Occipital lobe (tissue), 2 donors: ENCODE data around the gene PDE4DIP. TPM values are rescaled to one million over a fixed set of nuclear protein-coding genes. Genes with fewer than 3 reads are reported as not detected.
"Not testable (repeated sequence)": the region's sequence is repeated elsewhere in the genome, so short reads cannot be mapped to it uniquely, and the experiment has no call there.

Experiments
- DNase-seq: peaks from one replicate; lab custom pipeline; 2025; lab: John Stamatoyannopoulos, UW
- total RNA-seq: library from RNA; depleted of rRNA; stranded (reverse); fragments of >200 nt; gene quantifications from one replicate; pipeline ENCODE4 v1.2.3, GENCODE V29; 2014

PDE4DIP gene
- 353 TPM for total RNA-seq

DNA sequence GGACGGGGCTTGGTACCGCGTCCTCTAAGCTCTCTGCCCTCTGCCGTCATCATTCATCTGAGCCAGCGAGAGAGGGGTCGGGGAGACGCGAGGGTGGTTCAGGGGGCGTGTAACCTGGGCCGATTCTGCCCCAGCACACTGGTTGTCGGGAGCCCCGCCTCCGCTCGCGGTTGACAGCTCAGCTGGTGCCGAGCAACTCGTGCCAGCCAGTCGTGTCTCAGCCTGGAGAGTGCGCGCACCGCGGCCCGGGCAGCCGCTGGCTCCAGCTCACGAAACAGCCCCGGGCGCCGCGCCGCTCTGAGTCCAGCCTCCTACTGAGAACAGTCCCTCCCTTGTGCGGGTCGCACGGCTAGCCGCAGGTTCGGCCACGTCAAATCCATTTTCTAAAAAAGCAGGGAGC lies at the start of gene PDE4DIP:
PDE4DIP (plus strand) TSS at position 209 of the 400 bp plus-strand sequence. CDS start 347 bp downstream, outside the sequence.
- not testable (repeated sequence) for DNase-seq

DNA sequence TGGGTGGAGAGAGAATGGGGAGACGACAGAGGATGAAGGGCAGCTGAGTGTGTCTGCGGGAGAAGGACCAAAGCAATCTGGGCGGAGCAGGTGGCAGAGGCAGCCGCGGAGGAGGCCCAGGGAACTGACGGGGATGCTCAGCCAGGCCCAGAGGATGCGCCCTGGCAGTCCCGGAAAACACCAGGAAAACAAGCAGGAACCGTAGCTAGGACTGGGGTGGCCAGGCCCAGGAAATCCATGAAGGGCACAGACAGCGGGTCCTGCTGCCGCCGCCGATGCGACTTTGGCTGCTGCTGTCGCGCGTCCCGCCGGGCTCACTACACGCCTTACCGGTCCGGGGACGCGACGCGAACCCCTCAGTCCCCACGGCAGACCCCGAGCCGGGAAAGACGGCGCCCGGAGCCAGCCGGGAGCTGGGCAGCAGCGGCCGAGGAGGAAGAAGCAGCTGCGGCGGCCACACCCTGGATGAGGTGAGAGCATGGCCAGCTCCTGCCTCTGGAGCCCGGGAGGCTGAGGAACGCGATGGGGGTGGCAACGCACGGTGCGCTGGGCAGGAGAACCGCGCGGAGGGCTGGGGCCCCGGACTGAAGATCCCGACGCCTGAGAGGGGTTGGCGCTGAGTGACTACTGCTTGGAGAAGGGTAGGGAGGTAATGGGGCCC lies 35.8 kb upstream of the PDE4DIP start:
- not testable (repeated sequence) for DNase-seq

DNA sequence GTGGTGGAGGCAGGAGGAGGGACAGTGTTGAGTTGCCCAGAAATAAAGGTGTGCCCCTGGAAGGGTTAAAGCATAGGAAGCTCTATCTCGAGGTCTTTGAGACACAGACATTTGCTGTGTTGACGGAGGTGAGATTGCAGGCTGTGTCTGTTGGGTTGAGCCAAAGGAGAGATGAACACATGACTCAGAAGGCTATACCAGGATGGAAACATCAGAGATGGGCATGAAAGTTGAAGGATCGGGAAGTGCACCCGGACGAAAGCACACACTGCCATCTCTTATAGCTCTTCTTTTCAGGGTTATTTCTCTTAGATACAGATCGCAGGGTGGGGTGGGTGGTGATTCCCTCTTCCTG lies 35.3 kb upstream of the PDE4DIP start:
- DNase-seq, result not testable (repeated sequence)

DNA sequence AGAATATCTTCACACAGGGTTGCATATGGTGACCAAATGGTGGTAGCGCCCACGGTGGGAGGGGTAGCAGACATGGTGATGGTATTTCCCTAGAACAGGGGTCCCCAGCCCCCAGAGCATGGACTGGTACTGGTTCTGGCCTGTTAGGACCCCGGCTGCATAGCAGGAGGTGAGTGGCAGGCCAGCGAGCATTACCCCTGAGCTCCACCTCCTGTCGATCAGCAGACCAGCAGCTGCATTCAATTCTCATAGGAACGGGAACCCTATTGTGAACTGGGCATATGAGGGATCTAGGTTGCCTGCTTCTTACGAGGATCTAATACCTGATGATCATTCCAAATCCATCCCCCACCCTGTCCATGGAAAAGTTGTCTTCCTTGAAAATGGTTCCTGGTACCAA lies 22.0 kb upstream of the PDE4DIP start:
- not testable (repeated sequence) for DNase-seq

DNA sequence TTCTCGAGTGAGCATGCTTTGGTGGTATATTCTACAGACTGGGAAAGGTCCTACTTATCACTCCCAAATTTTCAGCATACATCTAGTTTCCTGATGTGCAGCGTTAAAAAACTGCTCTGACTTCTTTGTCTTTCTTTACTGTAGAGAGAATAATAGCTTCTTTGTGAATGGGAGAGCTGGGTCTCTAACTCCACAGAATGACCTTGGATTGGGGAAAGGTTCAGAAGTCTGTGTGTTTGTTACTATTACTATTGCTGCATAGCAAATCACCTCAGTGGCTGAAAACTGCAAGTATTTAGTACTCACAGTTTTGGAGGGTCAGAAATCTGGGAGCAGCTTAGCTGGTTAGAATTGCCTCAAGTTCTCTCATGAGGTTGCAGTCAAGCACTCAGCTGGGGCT lies 20.4 kb upstream of the PDE4DIP start:
- DNase-seq, result not testable (repeated sequence)

DNA sequence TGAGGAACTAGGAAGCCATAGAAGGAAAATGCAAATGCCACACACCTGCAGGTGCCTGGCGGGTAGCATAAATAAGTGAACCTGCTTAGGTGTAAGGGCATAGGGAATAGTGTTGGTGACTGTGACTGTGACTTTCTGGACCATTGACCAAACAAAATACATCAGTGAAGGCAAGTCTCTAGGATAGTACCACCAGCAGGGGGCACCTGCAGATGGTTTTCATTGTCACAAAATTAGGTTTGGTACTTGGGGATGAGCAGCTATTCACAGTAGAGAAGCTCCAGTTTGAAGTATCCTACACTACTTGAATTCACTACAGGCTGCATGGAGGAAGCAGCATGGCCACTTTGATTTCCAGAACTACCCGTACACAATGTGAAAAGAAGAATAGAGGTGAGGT lies 19.2 kb upstream of the PDE4DIP start:
- DNase-seq, result not testable (repeated sequence)

DNA sequence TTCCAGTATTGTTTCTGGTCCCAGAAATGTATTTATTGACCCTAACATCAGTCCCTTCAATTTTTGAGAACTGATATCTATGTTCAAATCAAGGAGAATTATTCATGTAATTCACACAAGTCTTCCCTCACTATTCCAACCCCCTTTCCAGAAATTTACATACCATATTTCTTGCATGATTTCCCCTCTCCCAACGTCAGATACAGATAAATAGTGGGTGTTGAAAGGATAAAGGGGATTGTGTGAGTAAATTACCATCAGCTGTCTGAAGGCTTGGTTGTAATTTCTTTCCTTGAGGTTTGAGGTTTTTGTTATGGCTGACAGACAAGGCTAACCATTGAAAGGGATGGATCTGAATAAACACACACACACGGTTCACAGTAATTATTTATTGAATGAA lies 15.7 kb upstream of the PDE4DIP start:
- DNase-seq, result not testable (repeated sequence)

DNA sequence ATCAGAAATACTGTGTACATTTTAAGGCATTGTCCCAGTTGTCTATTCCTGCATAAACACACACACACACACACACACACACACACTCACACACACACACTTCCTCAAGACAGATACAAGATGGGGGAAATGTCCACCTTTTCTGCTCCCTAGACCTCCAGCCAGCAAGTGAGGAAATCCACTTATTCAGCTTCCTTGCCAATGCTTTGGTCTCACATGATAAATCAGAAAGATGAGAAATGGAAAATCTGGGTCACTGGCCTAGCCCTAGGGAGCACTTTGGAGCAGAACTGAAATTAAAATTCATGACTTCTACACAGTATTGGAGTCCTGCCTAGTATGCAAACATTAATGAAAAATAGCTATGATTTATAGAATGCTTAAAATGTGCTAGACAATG lies 15.3 kb upstream of the PDE4DIP start:
- not testable (repeated sequence) for DNase-seq

DNA sequence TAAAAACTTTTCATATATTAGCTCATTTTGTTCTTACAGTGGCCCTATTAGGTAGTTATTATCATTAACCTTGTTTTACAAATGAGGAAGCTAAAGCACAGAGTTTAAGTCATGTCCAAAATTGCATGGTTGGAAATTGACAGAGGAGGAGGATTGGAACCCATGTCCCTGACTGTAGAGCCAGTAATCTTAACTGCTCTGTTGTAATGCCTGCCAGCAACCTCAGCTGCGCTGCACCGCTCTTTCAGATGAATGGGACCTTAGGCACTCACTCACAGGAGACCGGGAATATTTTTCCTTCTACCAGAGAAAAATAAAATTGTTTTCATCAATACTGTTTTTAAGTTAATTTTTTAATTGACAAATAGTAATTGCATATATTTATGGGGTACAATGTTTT lies 14.9 kb upstream of the PDE4DIP start:
- not testable (repeated sequence) for DNase-seq

DNA sequence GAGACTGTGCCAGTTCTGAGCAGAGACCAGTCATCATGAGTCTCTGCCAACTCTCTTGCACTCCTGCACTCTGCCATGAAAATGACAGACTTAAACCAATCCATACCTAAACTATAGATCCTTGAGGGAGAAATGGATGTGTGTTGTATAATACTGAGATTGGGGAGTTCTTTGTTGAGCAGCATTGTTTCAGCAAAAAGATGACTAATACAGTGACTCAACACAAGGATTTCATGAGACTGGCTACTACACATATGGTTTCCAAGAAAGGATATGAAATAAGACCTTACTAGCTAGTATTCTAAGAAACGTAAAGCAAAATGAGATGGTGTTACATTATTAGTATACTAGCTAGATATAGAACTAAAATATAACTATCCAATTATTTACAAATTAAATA lies 3.0 kb upstream of the PDE4DIP start:
- not testable (repeated sequence) for DNase-seq

DNA sequence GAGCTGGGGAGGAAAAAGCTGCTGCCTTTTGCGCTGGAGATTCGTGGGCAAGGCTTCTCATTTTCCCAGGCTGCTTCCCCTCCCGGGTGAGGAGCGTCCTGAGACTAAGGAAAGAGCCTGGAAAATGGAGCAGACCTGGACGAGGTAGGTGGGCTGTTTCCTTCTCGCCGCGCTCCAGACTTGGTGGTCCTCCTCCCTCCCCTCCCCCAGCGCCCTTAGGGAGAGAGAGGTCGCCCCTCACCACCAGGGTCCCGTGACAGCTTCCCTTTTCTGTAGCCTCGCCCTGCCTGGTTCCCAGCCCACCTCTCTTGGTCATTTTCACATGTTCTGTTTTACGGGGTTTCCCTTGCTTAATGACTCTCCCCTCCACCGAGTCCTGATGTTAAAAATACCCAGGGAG lies 423 bp downstream of the PDE4DIP start:
- DNase-seq, result not testable (repeated sequence)

DNA sequence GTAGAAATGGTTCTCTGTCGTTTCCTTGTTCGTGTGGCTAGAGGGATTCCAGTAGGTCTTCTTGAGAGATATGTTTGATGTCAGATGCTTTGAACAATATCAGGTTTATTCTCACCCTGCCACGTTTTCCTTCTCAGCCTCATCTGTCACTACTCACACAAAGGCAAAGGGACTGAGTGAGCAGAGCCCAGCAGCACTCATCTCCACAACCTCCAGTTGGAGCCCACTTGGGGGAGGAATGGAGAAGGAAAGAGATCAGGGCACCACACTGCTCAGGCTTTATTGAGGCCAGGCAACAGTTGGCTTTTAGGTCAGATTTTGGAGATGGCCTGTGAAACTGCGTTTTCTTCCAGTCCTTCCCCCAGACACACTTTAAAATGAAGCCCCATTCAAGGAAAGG lies 840 bp downstream of the PDE4DIP start:
- DNase-seq, result not testable (repeated sequence)

DNA sequence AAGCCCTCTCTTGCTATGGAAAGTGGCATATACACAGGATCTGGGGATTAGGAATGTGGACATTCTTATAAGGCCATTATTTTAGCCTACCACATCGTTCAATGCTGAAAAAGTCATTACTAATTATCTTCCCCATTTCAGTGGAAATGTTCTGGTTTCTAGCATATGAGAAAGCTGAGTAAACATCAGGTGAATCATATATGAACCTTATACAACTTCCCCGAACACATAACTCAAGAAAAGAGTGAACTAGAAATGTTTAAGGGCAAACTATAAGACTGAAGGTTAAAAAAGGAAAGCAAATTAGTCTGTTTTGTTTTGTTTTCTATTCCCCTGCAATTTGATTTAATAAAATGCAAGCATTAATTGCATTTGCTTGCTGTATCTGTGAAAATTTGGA lies 6.1 kb downstream of the PDE4DIP start:
- DNase-seq, result not testable (repeated sequence)

DNA sequence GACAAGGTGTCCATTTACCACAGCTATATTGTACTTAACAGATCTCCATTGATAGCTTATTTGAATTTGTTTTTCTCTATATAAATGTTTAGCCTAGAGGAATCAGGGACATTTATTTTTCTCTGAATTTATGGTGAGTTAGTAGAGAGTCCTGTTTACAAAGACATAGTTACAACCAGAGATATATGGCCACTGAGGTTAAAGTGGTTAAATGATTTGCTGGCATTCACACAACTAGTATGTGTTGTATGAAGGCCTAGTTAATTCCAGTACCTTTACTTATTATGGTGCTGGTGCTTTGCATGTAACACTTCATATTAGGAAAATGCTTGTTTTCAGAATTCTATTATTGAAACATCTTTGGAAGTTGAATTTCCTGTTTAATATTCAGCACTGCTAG lies 6.6 kb downstream of the PDE4DIP start:
- DNase-seq, result not testable (repeated sequence)

DNA sequence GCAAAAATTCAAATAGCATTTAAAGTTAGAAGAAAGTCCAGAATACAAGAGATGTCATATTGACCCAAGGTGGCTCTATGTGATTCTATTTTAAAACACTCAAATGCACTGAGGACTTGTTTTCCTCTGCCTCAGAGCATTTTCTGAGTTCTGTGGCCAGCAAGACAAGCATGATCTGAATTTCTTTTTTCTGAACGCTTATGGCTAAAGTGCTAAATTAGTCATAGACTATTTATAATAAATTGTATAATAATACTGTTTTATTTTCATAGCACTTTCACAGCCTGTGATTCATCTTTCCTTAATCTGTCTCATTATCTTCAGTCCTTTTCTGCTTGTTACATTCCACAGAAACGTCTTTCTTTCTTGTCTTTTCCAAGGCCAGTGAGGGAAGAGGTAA lies 7.5 kb downstream of the PDE4DIP start:
- DNase-seq, result not testable (repeated sequence)

DNA sequence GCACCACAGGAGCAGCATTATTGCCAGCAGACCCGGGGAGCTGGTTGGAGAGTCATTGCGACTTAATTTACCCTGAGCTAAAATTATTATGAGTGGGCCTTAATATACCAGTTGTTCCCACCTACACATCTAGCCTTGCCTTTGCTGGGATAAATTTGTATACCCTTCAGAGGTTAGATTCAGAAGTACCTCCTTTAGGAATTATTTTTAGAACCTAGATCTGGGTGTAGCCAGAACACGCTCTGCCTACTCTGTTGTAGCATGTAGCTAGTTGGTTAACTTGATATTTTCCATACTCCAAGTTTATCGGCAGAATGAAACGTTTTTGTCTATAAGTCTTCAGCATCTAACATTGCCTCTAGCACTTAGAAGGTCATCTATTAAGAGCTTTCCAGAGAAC lies 9.1 kb downstream of the PDE4DIP start:
- DNase-seq, result not testable (repeated sequence)

DNA sequence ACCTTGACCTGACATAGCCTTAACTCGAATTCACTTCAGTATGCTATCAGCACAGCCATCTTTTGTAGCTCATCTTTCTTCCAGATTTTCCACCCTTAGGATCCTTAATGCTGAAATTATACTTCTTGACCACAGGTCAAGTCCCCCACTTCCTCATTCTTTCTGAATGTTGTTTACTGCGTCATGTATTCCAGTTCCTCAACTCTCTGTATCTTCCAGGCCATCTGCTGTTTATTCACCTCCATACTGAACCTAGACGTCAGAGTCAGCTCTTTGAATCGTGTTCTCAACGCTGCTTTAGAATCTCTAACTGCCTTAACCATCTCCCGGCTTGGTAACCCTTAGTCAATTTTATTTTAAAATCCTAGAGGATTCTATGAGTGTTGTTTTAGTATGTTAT lies 9.8 kb downstream of the PDE4DIP start:
- not testable (repeated sequence) for DNase-seq

DNA sequence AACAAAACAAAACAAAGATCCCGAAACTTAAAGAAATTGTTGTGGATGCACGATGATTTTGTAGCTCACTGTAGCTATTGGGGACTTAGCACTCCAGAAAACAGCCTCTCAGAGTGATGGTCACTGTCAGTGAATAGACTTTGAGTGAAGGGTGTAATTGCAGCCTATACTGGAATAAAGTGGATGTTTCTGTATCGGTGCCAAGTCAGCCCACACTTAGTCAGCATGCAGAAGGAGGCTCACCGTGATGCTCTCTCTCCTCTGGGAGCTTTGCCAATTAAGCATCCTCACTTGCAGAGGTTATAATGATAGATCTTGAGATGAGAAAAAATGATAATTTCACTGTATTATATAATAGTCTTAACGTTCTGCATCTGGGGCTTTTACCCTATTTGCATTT lies 11.1 kb downstream of the PDE4DIP start:
- DNase-seq, result not testable (repeated sequence)

DNA sequence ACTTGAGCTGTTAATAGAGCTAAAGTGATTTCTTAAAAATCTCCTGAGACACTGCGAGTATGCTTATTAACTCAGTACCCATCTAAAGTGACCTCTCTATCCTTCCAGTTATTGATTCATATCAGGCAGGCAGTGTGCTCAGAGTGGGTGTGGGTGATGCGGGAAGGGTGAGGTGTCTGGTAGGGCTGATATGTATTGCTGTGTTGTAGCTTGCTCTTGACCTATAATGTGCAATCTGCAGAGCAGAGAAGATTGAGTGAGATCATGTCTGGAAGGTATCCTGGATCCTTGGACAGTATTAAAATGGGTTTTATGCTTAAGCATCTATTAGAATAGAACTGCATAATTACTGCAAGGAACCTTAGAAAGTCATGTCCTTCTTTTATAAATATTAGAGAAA lies 15.8 kb downstream of the PDE4DIP start:
- DNase-seq, result not testable (repeated sequence)

DNA sequence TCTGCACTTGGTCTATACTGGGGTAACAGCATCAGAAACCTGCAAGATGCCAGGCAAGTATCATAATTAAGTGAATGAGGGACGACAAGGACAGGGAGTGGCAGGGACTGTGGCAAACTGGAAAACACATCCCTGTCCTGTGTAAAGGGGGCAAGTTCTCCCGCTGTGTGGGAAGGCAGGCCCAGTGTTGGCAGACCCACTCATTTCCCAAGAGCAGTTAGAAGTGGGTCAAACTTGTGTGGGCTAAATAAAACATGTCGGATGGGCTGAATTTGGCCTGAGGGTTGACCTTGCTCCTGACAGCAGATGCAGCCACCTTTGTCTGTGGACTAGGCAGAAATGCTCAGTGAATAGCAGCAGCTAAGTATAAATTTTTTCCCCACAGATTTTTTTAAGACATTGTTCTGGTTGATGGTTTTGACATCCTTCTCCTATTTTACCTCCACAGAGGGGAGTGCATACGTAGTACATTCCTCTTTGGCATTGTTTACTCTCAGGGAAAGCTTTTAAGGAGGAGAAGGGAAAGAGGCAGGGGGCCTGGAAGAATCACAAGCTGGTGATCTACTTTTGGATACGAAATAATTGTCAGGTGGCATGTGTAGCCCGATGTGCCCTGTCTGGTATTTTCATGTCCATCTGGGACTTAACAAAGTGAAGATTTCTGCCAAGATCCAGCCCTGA lies 16.5 kb downstream of the PDE4DIP start:
- DNase-seq, result not testable (repeated sequence)

DNA sequence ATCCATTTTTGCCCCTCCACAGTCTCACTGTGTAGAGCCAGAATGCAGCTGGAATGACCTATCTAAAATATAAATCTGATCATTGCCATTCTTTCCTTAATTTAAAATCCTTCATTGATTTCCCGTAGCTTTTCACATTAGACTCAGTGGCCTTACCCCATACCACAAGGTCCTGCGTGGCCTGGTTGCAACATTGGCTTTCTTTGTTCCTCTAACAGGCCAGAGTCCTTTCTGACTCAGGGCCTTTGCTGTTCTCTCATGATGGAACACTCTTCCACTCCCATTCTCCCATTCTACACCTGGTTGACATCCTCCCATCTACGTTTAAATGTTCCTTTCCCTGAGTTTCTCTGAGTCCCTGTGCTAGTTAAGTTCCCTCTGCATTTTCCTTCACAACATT lies 18.4 kb downstream of the PDE4DIP start:
- DNase-seq, result not testable (repeated sequence)

DNA sequence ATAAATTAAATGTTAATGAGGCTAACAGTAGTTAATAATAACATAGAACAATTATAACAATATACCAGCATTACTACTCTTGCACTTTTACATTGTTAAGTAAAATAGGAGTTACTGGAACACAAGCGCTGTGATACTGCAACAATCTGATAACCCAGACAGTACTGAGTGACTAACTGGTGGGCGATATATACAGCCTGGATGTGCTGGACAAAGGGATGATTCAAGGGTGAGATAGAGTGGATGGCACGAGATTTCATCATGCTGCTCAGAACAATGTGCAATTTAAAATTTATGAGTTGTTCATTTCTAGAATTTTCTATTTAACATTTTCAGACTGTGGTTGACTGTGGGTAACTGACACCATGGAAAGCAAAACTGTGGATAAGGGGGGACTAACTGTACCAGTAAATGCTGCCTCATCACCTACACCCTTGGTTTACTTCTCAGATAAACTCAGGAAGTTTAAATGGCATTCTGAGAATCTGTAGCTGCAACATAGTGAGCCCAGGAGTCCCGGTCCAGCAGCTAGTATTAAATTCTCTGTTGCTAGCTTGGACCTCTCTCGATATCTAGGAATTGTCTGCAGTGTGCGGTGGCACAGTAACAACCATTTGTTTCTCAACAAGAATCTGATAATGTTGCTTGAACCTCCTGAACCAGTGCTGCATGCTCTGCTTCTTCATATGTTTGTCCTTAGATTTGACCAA lies 24.9 kb downstream of the PDE4DIP start:
- DNase-seq, result not testable (repeated sequence)

DNA sequence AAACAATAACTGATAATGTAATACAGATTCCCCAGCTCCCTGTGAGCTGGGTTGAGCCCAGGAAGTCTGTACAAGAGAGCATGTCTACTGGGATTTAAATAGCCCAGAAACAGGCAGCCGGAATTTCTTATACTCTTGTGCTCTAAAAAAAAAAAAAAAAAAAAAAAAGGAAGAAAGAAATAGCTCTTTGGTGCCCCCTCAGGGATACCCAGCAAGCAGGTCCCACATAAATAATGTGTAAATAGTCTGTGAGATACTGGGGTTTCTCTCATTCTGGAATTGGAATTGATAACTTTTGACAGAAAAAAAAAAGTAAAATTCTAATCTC lies 25.4 kb downstream of the PDE4DIP start:
- DNase-seq, result not testable (repeated sequence)
